ENCODE results near the gene ROBO1. TPM values are rescaled to one million over a fixed set of nuclear protein-coding genes. Genes with fewer than 3 reads are reported as not detected.

Gene ROBO1
- polyA plus RNA-seq, 1 donor (not counting 4 experiments of a cell fraction or from before 2014, with no cell fraction given) = 27.1 TPM

GRCh38 chr3:79555655-79556054 is 212.1 kb downstream of the ROBO1 start:
- TF ChIP-seq, protein P1, sequence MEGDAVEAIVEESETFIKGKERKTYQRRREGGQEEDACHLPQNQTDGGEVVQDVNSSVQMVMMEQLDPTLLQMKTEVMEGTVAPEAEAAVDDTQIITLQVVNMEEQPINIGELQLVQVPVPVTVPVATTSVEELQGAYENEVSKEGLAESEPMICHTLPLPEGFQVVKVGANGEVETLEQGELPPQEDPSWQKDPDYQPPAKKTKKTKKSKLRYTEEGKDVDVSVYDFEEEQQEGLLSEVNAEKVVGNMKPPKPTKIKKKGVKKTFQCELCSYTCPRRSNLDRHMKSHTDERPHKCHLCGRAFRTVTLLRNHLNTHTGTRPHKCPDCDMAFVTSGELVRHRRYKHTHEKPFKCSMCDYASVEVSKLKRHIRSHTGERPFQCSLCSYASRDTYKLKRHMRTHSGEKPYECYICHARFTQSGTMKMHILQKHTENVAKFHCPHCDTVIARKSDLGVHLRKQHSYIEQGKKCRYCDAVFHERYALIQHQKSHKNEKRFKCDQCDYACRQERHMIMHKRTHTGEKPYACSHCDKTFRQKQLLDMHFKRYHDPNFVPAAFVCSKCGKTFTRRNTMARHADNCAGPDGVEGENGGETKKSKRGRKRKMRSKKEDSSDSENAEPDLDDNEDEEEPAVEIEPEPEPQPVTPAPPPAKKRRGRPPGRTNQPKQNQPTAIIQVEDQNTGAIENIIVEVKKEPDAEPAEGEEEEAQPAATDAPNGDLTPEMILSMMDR (optimal IDR thresholded peaks at IDR 0.05 in 1 of 3, IDR thresholded peaks at IDR 0.05 in 1 of 3, conservative IDR thresholded peaks at IDR 0.05 in 1 of 3; ENCODE audit: extremely low read depth in 1 of 3, insufficient read depth in 2 of 3, low read length in 3 of 3) = no peak
- no peak for TF ChIP-seq EZH2 (IDR thresholded peaks at IDR 0.05; ENCODE audit: low read length)
- Histone ChIP-seq H3K27ac (ENCODE audit: control insufficient read depth, insufficient read depth, low read length) (no peak overlapping the region), H3K9me3 (ENCODE audit: control insufficient read depth, low read depth, low read length) (no peaks in the 10 kb centered on the region), H3K4me1 (ENCODE audit: control insufficient read depth, extremely low read depth, insufficient read depth, low read length) (no peaks in the 10 kb centered on the region), H3K9ac (ENCODE audit: control insufficient read depth, extremely low read depth, insufficient read depth, low read length) (no peak overlapping the region), H3K4me3 (ENCODE audit: control insufficient read depth in 2 of 3, extremely low read depth in 1 of 3, insufficient read depth in 2 of 3, low read depth in 1 of 3, low read length in 3 of 3) (no peak overlapping the region), H3K27me3 (ENCODE audit: control insufficient read depth, extremely low read depth, insufficient read depth, low read length) (no peaks in the 10 kb centered on the region), H3K36me3 (ENCODE audit: control insufficient read depth in 2 of 2, extremely low read depth in 1 of 2, insufficient read depth in 2 of 2, low read length in 2 of 2) (no peaks in the 10 kb centered on the region), H3K9me1 (ENCODE audit: control insufficient read depth, extremely low read depth, insufficient read depth, low read length) (no peaks in the 10 kb centered on the region), H2AFZ (ENCODE audit: control insufficient read depth, low read length) (no peak overlapping the region), H3K4me2 (ENCODE audit: control insufficient read depth, extremely low read depth, insufficient read depth, low read depth, low read length) (no peak overlapping the region), H4K20me1 (ENCODE audit: control insufficient read depth, extremely low read depth, insufficient read depth, low read length) (no peaks in the 10 kb centered on the region), H3K79me2 (ENCODE audit: control insufficient read depth, insufficient read depth, low read length) (no peaks in the 10 kb centered on the region)
- DNase-seq (ENCODE audit: low read depth, low spot score) = no peak
- FAIRE-seq = no peak
- dilution Hi-C loops (cut with MboI; ENCODE audit: extremely low pct_ligation_motif_present, low sequenced_read_pairs) = no loop called here

GRCh38 chr3:79551997-79552396 is 215.8 kb downstream of the ROBO1 start:
- Histone ChIP-seq H4K20me1 (ENCODE audit: control insufficient read depth, extremely low read depth, insufficient read depth, low read length) (no peaks in the 10 kb centered on the region), H3K9me3 (ENCODE audit: control insufficient read depth, low read depth, low read length) (no peaks in the 10 kb centered on the region), H3K4me1 (ENCODE audit: control insufficient read depth, extremely low read depth, insufficient read depth, low read length) (no peaks in the 10 kb centered on the region), H3K36me3 (ENCODE audit: control insufficient read depth in 2 of 2, extremely low read depth in 1 of 2, insufficient read depth in 2 of 2, low read length in 2 of 2) (no peaks in the 10 kb centered on the region), H3K27ac (ENCODE audit: control insufficient read depth, insufficient read depth, low read length) (no peak overlapping the region), H3K79me2 (ENCODE audit: control insufficient read depth, insufficient read depth, low read length) (no peaks in the 10 kb centered on the region), H3K9ac (ENCODE audit: control insufficient read depth, extremely low read depth, insufficient read depth, low read length) (no peak overlapping the region), H3K9me1 (ENCODE audit: control insufficient read depth, extremely low read depth, insufficient read depth, low read length) (no peaks in the 10 kb centered on the region), H2AFZ (ENCODE audit: control insufficient read depth, low read length) (no peak overlapping the region), H3K27me3 (ENCODE audit: control insufficient read depth, extremely low read depth, insufficient read depth, low read length) (no peaks in the 10 kb centered on the region), H3K4me2 (ENCODE audit: control insufficient read depth, extremely low read depth, insufficient read depth, low read depth, low read length) (no peak overlapping the region), H3K4me3 (ENCODE audit: control insufficient read depth in 2 of 3, extremely low read depth in 1 of 3, insufficient read depth in 2 of 3, low read depth in 1 of 3, low read length in 3 of 3) (no peak overlapping the region)
- dilution Hi-C loops (cut with MboI; ENCODE audit: extremely low pct_ligation_motif_present, low sequenced_read_pairs) = no loop called here
- DNase-seq (ENCODE audit: low read depth, low spot score) (no peak), FAIRE-seq (no peak)
- TF ChIP-seq, protein P1 (optimal IDR thresholded peaks at IDR 0.05 in 1 of 3, IDR thresholded peaks at IDR 0.05 in 1 of 3, conservative IDR thresholded peaks at IDR 0.05 in 1 of 3; ENCODE audit: extremely low read depth in 1 of 3, insufficient read depth in 2 of 3, low read length in 3 of 3) = no peak
- TF ChIP-seq EZH2 (IDR thresholded peaks at IDR 0.05; ENCODE audit: low read length) = no peak
